HEK293T (cell line): ENCODE measurements around the gene MEOX1.

Source experiments
- CTCF ChIA-PET: fragments of 350-600 bp; formaldehyde crosslinking; extraction: SDS; loops from one replicate; lab custom pipeline; 2021; ENCODE audit warnings: antibody characterized with exemption, inconsistent platforms; lab: Yijun Ruan, JAX
- POLR2A ChIA-PET: fragments of 350-600 bp; formaldehyde crosslinking; extraction: SDS; loops from one replicate; lab custom pipeline; 2020; ENCODE audit warnings: antibody characterized with exemption, inconsistent platforms; lab: Yijun Ruan, JAX
- DNase-seq: peaks from one replicate; pipeline ENCODE4 v3.0.0; 2012; ENCODE audit warnings: mixed read lengths; ENCODE audit errors: extremely low spot score
- ARNT ChIP-seq: fragments of 450-650 bp; IDR thresholded peaks from 2 replicates; pipeline ENCODE4 v1.6.1; 2017; ENCODE audit warnings: mild to moderate bottlenecking
- BHLHE40 ChIP-seq: fragments of 450-650 bp; IDR thresholded peaks from 2 replicates; pipeline ENCODE4 v1.6.1; 2016; ENCODE audit warnings: mild to moderate bottlenecking, moderate library complexity, borderline replicate concordance
- CTBP1 ChIP-seq: fragments of 450-650 bp; IDR thresholded peaks from 2 replicates; pipeline ENCODE4 v1.6.1; 2016; ENCODE audit warnings: borderline replicate concordance
- ELF4 ChIP-seq: fragments of 450-650 bp; IDR thresholded peaks from 2 replicates; pipeline ENCODE4 v1.6.1; 2017; ENCODE audit warnings: antibody characterized with exemption
- FOXA1 ChIP-seq: fragments of 450-650 bp; IDR thresholded peaks from 2 replicates; pipeline ENCODE4 v1.6.1; 2016; ENCODE audit warnings: mild to moderate bottlenecking
- FOXK2 ChIP-seq: fragments of 450-650 bp; IDR thresholded peaks from 2 replicates; pipeline ENCODE4 v1.6.1; 2016; ENCODE audit warnings: mild to moderate bottlenecking
- FOXM1 ChIP-seq: fragments of 450-650 bp; IDR thresholded peaks from 2 replicates; pipeline ENCODE4 v1.6.1; 2017; ENCODE audit warnings: mild to moderate bottlenecking, borderline replicate concordance
- HDGF ChIP-seq: fragments of 450-650 bp; IDR thresholded peaks from 2 replicates; pipeline ENCODE4 v1.6.1; 2017; ENCODE audit warnings: antibody characterized with exemption, borderline replicate concordance
- L3MBTL2 ChIP-seq: fragments of 450-650 bp; conservative IDR thresholded peaks from 2 replicates; pipeline ENCODE4 v1.6.1; 2016; ENCODE audit warnings: mild to moderate bottlenecking
- LEF1 ChIP-seq: fragments of 450-650 bp; IDR thresholded peaks from 2 replicates; pipeline ENCODE4 v1.6.1; 2017; ENCODE audit warnings: mild to moderate bottlenecking, borderline replicate concordance
- NFRKB ChIP-seq: fragments of 450-650 bp; IDR thresholded peaks from 2 replicates; pipeline ENCODE4 v1.6.1; 2016; ENCODE audit warnings: mild to moderate bottlenecking, moderate library complexity
- PKNOX1 ChIP-seq: fragments of 450-650 bp; IDR thresholded peaks from 2 replicates; pipeline ENCODE4 v1.6.1; 2016
- SP1 ChIP-seq: fragments of 450-650 bp; IDR thresholded peaks from 2 replicates; pipeline ENCODE4 v1.6.1; 2017
- SUZ12 ChIP-seq: fragments of 450-650 bp; IDR thresholded peaks from 2 replicates; pipeline ENCODE4 v1.6.1; 2016; ENCODE audit warnings: mild to moderate bottlenecking
- TARDBP ChIP-seq: fragments of 450-650 bp; IDR thresholded peaks from 2 replicates; pipeline ENCODE4 v1.6.1; 2016
- ZNF384 ChIP-seq: fragments of 450-650 bp; IDR thresholded peaks from 2 replicates; pipeline ENCODE4 v1.6.1; 2016

MEOX1 gene

GRCh38 chr17:43652124-43652480, 9.6 kb downstream of the MEOX1 start:
- ChIA-PET POLR2A (interaction anchor here (0.8 to 1.1 kb wide), 2 partner anchors 12 to 284 kb away, joined by 3 read pairs; no protein-coding TSS in a partner anchor), CTCF (interaction anchor here (1.0 kb wide), 1 partner anchor 22 kb away, joined by 3 read pairs; no protein-coding TSS in a partner anchor)
- no peak for DNase-seq
- TF ChIP-seq ZNF384 (no peak), FOXA1 (no peak), HDGF (no peak), CTBP1 (no peak), ELF4 (no peak), PKNOX1 (no peak), TARDBP (no peak), SUZ12 (no peak)

DNA sequence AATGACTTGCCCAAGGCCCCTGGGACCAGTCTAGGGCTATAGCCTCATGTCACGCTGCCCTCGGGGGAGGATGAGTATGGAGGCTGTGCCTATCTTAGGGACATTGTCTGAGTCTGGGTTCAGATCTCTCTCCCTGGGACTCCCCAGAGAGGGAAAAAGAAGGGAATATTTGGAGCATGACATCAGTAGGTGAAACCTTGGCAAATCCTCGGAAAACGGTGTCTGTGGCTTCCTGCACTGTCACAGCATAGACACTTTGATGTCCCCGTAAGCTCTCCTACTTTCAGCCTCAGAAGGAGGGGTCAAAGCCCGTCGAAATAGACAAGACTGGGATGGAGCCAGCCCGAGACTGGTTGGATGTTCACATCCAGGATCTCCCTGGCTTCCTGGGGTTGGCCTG, 11.3 kb downstream of the MEOX1 start:
- CTCF ChIA-PET = interaction anchor here (1.0 kb wide), 2 partner anchors 11 to 23 kb away, joined by 3 to 4 read pairs; no protein-coding TSS in a partner anchor
- POLR2A ChIA-PET = no interaction called here
- no peak for TF ChIP-seq HDGF
- no peak for TF ChIP-seq FOXK2
- no peak for TF ChIP-seq BHLHE40
- TF ChIP-seq TARDBP = no peak
- no peak for TF ChIP-seq ELF4
- TF ChIP-seq SUZ12 = no peak
- no peak for TF ChIP-seq PKNOX1
- no peak for TF ChIP-seq ARNT
- TF ChIP-seq FOXA1 = no peak
- TF ChIP-seq LEF1 = no peak
- no peak for TF ChIP-seq CTBP1
- TF ChIP-seq FOXM1 = no peak
- TF ChIP-seq SP1 = no peak
- DNase-seq = no peak

DNA sequence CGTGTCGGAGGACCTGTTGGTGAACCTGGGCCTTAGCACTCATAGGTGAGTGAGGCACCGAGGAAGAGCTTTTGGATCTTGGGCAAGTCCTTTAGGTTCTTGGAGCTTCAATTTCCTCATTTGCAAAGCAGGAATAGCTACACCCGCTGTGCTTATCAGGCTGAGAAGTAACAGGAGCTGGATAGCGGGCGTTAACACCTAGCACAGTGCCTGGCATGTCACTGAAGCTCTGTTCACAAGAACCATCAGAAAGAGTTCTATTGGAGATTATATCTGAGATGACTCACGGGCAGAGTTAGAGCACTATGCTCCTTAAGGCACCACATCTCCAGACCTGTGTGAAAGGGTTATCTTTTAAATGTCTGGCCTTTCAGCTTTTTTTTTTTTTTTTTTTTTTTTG, 12.8 kb downstream of the MEOX1 start:
- TF ChIP-seq HDGF = no peak
- TF ChIP-seq FOXA1 = no peak
- TF ChIP-seq SUZ12 = no peak
- TF ChIP-seq PKNOX1 = no peak
- TF ChIP-seq FOXK2 = no peak
- no peak for TF ChIP-seq SP1
- no peak for TF ChIP-seq FOXM1
- TF ChIP-seq L3MBTL2 = no peak
- TF ChIP-seq NFRKB = no peak
- TF ChIP-seq ARNT = no peak
- ChIA-PET POLR2A (interaction anchor here (1.1 kb wide), 1 partner anchor 14 kb away, joined by 5 read pairs; no protein-coding TSS in a partner anchor), CTCF (interaction anchor here (0.6 to 1.2 kb wide), 4 partner anchors 25 to 355 kb away, joined by 3 to 5 read pairs (median 3); no protein-coding TSS in a partner anchor)
- DNase-seq = no peak

- no peak for TF ChIP-seq ZNF384
- no peak for TF ChIP-seq NFRKB
- no peak for TF ChIP-seq BHLHE40
- no peak for TF ChIP-seq FOXK2
- TF ChIP-seq PKNOX1 = no peak
- TF ChIP-seq HDGF = no peak
- TF ChIP-seq FOXM1 = no peak
- CTCF ChIA-PET = no interaction called here
- POLR2A ChIA-PET = no interaction called here
- no peak for DNase-seq
Measured at GRCh38 chr17:43645765-43646481, 15.8 kb downstream of the MEOX1 start.

DNA sequence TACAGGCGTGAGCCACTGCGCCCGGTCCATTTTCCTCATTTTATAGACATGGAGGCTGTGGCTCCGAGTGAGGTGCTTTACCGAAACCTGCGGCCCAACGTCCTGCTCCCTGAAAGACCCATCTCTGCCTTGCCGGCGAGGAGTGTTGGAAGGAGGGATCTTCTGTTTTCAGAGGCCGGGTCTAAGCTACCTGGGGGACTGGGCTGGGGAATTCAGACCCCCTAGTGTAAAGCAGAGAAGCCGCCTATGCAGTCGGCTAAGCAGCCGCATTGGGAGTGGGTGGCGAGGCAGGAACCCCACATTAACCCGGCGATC, 16.3 kb downstream of the MEOX1 start:
- CTCF ChIA-PET = no interaction called here
- TF ChIP-seq FOXM1 = no peak
- TF ChIP-seq BHLHE40 = no peak
- TF ChIP-seq ZNF384 = no peak
- TF ChIP-seq PKNOX1 = no peak
- no peak for TF ChIP-seq ARNT
- no peak for TF ChIP-seq FOXA1
- TF ChIP-seq ELF4 = no peak
- TF ChIP-seq L3MBTL2 = no peak
- no peak for TF ChIP-seq NFRKB
- TF ChIP-seq SUZ12 = no peak
- TF ChIP-seq HDGF = no peak
- TF ChIP-seq FOXK2 = no peak
- TF ChIP-seq SP1 = no peak
- no peak for TF ChIP-seq LEF1
- no peak for TF ChIP-seq TARDBP
- no peak for TF ChIP-seq CTBP1

More for the DNA sequence above, 16.3 kb downstream of the MEOX1 start:
- POLR2A ChIA-PET = no interaction called here
- no peak for DNase-seq
